KMS-11 (cell line): ENCODE results near the gene KIF2A.

ENCODE experiments used
- H2AFZ ChIP-seq: fragments of 200-600 bp; sonication (generic); 2 replicates; pipeline ENCODE4 v1.6.1; 2016; ENCODE audit warnings: antibody characterized with exemption, mixed run types, low read depth
- H3K27ac ChIP-seq: fragments of 200-600 bp; sonication (generic); 2 replicates; pipeline ENCODE4 v1.6.1; 2016; ENCODE audit warnings: mild to moderate bottlenecking, mixed run types
- H3K27me3 ChIP-seq: fragments of 200-600 bp; sonication (generic); 2 replicates; pipeline ENCODE4 v1.6.1; 2017; ENCODE audit warnings: mild to moderate bottlenecking, low read depth, mixed run types, moderate library complexity; ENCODE audit not compliant: insufficient read depth
- H3K36me3 ChIP-seq: fragments of 200-600 bp; sonication (generic); 2 replicates; pipeline ENCODE4 v1.6.1; 2017; ENCODE audit warnings: mild to moderate bottlenecking, mixed run types; ENCODE audit not compliant: insufficient read depth
- H3K4me1 ChIP-seq: fragments of 200-600 bp; sonication (generic); 2 replicates; pipeline ENCODE4 v1.6.1; 2016; ENCODE audit warnings: mild to moderate bottlenecking, low read depth, mixed run types; ENCODE audit not compliant: poor library complexity, severe bottlenecking
- H3K4me2 ChIP-seq: fragments of 200-600 bp; sonication (generic); 2 replicates; pipeline ENCODE4 v1.7.0; 2016; ENCODE audit warnings: mild to moderate bottlenecking, mixed run types
- H3K4me3 ChIP-seq: fragments of 200-600 bp; sonication (generic); IDR thresholded peaks from 2 replicates; pipeline ENCODE4 v1.6.1; 2017; ENCODE audit warnings: low read depth, low read length, mixed read lengths; ENCODE audit not compliant: insufficient read depth
- H3K79me2 ChIP-seq: fragments of 200-600 bp; sonication (generic); 2 replicates; pipeline ENCODE4 v1.6.1; 2016; ENCODE audit warnings: low read depth, mixed run types; ENCODE audit not compliant: insufficient read depth
- H3K9ac ChIP-seq: fragments of 200-600 bp; sonication (generic); 2 replicates; pipeline ENCODE4 v1.6.1; 2016; ENCODE audit warnings: mild to moderate bottlenecking, mixed run types
- H4K20me1 ChIP-seq: fragments of 200-600 bp; sonication (generic); 2 replicates; pipeline ENCODE4 v1.6.1; 2016; ENCODE audit warnings: mild to moderate bottlenecking, mixed run types; ENCODE audit not compliant: insufficient read depth
- TF ChIP-seq, protein P1 (sequence below): fragments of 200-600 bp; sonication (generic); conservative IDR thresholded peaks from 2 replicates; pipeline ENCODE4 v1.6.1; 2017; ENCODE audit warnings: low read depth, mild to moderate bottlenecking, antibody characterized with exemption, low read length, moderate library complexity, mixed read lengths

KIF2A gene

DNA sequence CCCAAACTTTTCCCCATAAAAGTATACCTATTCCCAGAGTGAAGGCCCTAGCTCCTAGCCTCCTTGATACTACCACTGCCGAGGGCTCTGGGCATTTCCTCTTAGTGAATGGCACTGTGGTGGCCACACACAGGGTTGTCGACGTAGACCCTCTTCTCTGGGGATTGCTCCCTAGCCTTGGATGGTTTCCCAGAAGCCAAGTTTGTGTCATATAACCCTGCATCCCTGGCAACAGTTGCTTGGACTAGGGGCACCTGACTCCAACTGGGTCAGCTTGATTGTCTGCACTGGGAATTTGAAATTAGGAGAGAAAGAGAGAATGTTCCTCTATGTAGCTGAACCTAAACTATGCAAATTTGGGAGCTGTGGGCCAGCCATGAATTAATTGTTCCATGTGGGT is 32.3 kb upstream of the KIF2A start:
- Histone ChIP-seq H3K4me3 (no peak overlapping the region), H3K27ac (no peak overlapping the region), H4K20me1 (no peaks in the 10 kb centered on the region), H3K79me2 (no peaks in the 10 kb centered on the region), H3K4me2 (no peak overlapping the region), H3K36me3 (no peaks in the 10 kb centered on the region), H2AFZ (no peak overlapping the region), H3K4me1 (no peaks in the 10 kb centered on the region), H3K9ac (no peak overlapping the region), H3K27me3 (no peaks in the 10 kb centered on the region)
- TF ChIP-seq, protein P1, sequence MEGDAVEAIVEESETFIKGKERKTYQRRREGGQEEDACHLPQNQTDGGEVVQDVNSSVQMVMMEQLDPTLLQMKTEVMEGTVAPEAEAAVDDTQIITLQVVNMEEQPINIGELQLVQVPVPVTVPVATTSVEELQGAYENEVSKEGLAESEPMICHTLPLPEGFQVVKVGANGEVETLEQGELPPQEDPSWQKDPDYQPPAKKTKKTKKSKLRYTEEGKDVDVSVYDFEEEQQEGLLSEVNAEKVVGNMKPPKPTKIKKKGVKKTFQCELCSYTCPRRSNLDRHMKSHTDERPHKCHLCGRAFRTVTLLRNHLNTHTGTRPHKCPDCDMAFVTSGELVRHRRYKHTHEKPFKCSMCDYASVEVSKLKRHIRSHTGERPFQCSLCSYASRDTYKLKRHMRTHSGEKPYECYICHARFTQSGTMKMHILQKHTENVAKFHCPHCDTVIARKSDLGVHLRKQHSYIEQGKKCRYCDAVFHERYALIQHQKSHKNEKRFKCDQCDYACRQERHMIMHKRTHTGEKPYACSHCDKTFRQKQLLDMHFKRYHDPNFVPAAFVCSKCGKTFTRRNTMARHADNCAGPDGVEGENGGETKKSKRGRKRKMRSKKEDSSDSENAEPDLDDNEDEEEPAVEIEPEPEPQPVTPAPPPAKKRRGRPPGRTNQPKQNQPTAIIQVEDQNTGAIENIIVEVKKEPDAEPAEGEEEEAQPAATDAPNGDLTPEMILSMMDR: no peak

DNA sequence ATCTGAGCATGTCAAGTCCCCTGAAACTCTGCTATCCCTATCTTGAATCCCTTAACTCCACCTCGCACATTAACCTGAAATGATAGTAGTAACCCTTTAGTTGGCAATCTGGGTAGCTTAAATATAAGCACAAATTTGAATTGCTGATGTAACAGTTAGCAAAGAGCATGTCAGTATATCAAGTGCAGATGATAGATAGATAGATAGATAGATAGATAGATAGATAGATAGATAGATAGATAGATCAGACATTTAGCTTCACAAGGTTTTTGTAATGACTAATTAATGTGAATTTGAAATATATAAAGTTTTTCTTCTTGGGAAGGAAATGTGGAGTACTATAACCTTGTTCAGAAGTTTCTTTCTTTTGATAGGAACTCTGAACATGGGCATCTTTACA is 30.4 kb upstream of the KIF2A start:
- no peak overlapping the region for H3K27ac ChIP-seq
- no peak overlapping the region for H3K9ac ChIP-seq
- no peaks in the 10 kb centered on the region for H3K4me1 ChIP-seq
- no peaks in the 10 kb centered on the region for H3K36me3 ChIP-seq
- no peaks in the 10 kb centered on the region for H3K27me3 ChIP-seq
- H3K4me2 ChIP-seq: no peak overlapping the region
- TF ChIP-seq, protein P1: no peak
- H3K4me3 ChIP-seq: no peak overlapping the region
- H2AFZ ChIP-seq: no peak overlapping the region
- H4K20me1 ChIP-seq: no peaks in the 10 kb centered on the region
- H3K79me2 ChIP-seq: no peaks in the 10 kb centered on the region

DNA sequence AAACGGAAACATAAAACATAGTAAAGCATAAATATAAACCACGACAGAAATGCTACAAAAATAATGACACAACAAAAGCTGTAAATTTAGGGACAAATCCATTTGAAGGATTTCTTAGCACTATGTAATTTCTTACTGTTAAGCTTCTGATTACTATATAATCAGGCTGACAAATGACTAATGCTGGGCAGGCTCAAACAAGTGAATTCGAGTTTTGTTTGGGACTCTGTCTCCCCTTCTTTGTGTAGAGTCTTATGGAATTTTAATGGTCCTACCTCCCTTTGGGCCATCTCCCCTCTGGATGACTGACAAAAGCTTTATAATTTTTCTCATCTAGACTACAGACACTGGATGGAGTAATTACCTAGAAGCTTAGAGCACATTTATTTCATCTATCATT is 24.6 kb upstream of the KIF2A start:
- Histone ChIP-seq H2AFZ (no peak overlapping the region), H3K27ac (no peak overlapping the region), H3K4me2 (no peak overlapping the region), H3K4me1 (no peaks in the 10 kb centered on the region), H3K27me3 (no peaks in the 10 kb centered on the region), H3K79me2 (no peaks in the 10 kb centered on the region), H3K36me3 (no peaks in the 10 kb centered on the region), H3K9ac (no peak overlapping the region), H4K20me1 (no peaks in the 10 kb centered on the region), H3K4me3 (no peak overlapping the region)
- TF ChIP-seq, protein P1: no peak

DNA sequence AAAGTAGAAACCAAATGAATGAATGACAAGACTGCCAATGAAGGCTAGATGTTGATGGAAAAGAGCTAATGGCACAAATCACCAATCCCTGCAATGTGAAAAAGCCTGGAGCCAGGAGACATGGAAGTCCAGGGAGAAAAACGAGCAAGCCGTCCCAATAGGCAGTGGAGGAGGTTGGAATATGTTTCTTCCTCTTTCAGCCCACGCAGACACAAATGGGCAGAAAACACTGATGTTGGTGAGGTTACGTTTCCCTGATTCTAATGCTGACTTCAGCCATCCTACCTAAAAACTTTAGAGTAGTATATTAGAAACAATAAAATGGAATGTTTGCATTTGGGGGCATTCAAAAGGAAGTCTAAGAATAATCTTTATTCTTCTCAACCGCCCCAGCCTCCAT is 23.9 kb upstream of the KIF2A start:
- no peak overlapping the region for H3K4me2 ChIP-seq

More for the DNA sequence above, 23.9 kb upstream of the KIF2A start:
- no peaks in the 10 kb centered on the region for H3K27me3 ChIP-seq
- H3K36me3 ChIP-seq: no peaks in the 10 kb centered on the region
- H2AFZ ChIP-seq: no peak overlapping the region
- H3K79me2 ChIP-seq: no peaks in the 10 kb centered on the region
- H4K20me1 ChIP-seq: no peaks in the 10 kb centered on the region
- no peak overlapping the region for H3K4me3 ChIP-seq
- TF ChIP-seq, protein P1: no peak
- no peak overlapping the region for H3K9ac ChIP-seq
- H3K4me1 ChIP-seq: no peaks in the 10 kb centered on the region
- no peak overlapping the region for H3K27ac ChIP-seq
